Cardiac fibroblast (primary cell): Measurements from ENCODE around the gene SLC22A4.

Experiments
- DNase-seq, 2 donors: peaks; one replicate each; pipeline versions ENCODE4 v3.0.0 to v3.0.0-alpha.2; 2010; ENCODE audit warnings: low read depth in 2 of 2
- H3K4me3 ChIP-seq, 2 donors: replicated peaks in 1 of 2; 1 replicate in 1 of 2; 2 replicates in 1 of 2; pipeline ENCODE4 v1.5.1; 2011; ENCODE audit warnings: low read depth in 2 of 2, low read length in 2 of 2, mild to moderate bottlenecking in 2 of 2, moderate library complexity in 1 of 2
- TF ChIP-seq, protein P1 (sequence below): IDR thresholded peaks from one replicate; pipeline ENCODE4 v1.5.1; 2011; ENCODE audit warnings: low read depth, mild to moderate bottlenecking, low read length, inconsistent platforms

Gene SLC22A4

DNA sequence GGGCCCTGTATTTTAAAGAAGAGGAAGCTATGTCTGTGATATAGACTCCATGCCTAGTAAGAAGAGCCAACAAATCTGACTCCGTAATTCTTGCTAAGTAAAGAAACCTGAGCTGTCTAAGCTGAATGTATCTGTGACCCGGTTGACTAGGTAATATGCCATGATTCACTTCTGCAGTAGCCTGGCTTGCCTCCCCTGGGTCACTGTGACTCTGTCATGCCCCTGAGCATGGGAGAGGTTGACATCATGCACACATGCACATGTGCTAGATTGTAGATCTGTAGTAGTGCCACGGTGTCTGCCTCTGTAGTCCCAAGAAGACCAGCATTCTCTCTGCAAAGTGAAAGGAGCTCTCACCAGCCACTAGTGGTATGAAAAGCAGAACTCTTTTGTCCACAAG is 84.4 kb downstream of the SLC22A4 start:
- DNase-seq = peak in 1 of 2 donors; percentile 13
- TF ChIP-seq, protein P1, sequence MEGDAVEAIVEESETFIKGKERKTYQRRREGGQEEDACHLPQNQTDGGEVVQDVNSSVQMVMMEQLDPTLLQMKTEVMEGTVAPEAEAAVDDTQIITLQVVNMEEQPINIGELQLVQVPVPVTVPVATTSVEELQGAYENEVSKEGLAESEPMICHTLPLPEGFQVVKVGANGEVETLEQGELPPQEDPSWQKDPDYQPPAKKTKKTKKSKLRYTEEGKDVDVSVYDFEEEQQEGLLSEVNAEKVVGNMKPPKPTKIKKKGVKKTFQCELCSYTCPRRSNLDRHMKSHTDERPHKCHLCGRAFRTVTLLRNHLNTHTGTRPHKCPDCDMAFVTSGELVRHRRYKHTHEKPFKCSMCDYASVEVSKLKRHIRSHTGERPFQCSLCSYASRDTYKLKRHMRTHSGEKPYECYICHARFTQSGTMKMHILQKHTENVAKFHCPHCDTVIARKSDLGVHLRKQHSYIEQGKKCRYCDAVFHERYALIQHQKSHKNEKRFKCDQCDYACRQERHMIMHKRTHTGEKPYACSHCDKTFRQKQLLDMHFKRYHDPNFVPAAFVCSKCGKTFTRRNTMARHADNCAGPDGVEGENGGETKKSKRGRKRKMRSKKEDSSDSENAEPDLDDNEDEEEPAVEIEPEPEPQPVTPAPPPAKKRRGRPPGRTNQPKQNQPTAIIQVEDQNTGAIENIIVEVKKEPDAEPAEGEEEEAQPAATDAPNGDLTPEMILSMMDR = no peak
- no peak overlapping the region for H3K4me3 ChIP-seq

DNA sequence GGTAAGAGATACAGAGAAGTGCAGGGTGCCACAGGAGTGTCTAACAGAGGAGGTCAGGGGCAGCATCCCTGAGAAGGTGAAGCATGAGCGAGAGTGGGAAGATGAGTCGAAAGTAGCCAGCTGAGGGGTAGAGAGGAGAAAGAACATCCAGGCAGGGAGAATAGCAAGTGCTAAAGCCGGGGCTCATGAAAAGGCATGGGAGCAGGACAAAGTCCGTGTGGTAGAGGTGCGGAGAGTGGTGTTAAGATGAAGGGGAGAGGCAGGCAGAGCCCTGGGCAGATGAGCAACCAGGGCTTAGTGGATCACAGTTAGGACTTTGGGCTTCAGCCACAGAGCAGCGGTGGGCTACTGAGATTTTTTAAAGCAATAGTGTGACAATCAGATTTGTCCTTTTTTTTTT is 85.9 kb downstream of the SLC22A4 start:
- TF ChIP-seq, protein P1 = no peak
- H3K4me3 ChIP-seq = no peak overlapping the region
- no peak for DNase-seq

DNA sequence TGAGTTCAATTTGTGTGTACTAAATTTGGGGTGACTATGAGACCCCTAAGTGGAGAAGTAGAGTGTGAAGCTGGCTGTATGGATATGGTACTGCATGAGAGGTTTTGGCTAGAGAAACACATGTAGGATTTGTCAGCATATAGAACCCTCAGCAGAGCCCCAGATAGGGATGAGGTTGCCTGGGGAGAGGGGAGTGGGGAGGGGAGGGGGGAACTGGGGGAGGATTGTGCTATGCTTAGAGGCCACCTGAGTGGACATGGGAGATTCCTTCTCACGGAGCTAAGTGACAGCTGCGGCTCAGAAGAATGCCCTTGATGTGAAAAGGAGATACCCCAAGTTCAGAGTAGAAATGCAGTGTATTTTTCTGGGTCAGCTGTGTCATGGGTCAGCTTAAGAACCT is 86.5 kb downstream of the SLC22A4 start:
- no peak overlapping the region for H3K4me3 ChIP-seq
- DNase-seq = no peak
- TF ChIP-seq, protein P1 = no peak

DNA sequence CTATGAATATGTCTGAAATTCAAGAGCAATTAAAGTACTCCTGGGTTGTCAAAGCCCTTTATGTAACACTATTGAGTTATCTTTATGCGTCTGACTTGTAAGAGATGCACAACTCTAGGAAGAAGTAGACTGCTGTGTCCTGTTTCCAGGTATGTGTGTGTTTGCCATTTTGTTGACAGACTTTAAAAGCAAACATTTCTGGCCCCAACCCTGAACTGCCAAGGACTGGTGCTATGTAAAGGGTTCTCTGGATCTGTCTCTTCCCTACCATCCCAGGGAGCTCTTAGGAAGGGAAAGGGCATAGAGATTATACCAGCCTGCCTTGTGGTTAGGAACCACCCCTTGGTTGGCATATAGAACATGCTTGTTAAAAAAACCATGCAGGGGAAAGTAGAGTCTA is 87.4 kb downstream of the SLC22A4 start:
- no peak overlapping the region for H3K4me3 ChIP-seq
- no peak for DNase-seq
- TF ChIP-seq, protein P1 = no peak

DNA sequence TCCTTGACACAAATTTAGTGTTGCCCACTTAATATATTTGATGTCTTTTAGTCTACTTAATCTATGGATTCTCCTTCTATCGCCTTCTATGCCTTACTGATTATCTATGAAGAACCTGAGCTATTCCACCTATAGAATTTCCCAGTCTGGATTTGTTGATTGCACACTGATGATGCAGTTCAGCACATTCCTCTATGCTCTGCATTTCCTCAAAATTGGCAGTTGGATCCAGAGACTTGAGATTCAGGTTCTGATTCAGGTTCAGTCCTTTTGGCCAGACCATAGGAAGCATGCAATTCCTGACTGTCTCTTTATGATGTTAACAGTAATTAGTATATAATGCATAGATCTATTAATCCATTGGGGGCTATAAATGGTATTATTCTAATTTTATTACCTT is 89.1 kb downstream of the SLC22A4 start:
- no peak for DNase-seq
- TF ChIP-seq, protein P1 = no peak

DNA sequence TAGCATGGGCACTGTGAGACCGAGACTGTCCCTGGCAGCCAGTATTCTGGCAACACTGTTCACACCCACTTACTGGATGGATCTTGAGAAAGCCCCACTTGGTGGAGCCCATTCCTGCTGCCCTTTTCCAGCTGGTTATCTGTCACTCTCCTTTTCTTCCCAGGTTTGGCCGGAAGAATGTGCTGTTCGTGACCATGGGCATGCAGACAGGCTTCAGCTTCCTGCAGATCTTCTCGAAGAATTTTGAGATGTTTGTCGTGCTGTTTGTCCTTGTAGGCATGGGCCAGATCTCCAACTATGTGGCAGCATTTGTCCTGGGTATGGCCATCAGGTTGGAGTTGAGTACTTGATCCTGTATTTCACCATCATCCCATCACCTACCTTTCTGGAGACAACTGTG is 89.8 kb downstream of the SLC22A4 start:
- H3K4me3 ChIP-seq = no peak overlapping the region
- TF ChIP-seq, protein P1 = no peak
- no peak for DNase-seq

More for the DNA sequence above, 89.1 kb downstream of the SLC22A4 start:
- H3K4me3 ChIP-seq = no peak overlapping the region

DNA sequence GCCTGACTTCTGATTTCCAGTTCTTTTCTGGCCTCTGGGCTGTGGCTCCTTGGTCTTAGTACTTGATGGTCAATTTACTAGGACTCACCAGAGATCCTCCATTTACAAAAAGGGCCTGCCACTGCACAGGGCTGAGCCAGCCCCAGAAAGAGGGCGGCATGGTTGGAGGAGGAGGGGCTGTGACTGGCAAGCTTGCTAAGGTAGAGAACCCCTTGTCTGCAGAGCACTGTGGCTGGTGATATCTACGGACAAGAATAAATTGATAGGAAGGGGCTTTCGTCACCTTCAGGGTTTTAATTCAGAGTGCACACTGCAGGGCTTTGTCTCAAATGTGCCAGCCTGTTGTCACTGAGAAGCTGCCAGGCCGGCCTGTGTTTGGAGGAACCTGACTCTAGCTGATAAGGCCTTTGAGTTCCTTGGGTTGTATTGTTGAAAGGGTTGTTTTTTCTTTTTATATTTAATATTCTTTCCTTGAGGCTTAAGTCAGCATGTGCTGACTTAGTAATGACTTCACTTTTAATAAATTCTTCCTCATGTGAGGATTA is 90.4 kb downstream of the SLC22A4 start:
- DNase-seq = no peak
- TF ChIP-seq, protein P1 = no peak
- no peak overlapping the region for H3K4me3 ChIP-seq
